Neural cell (in vitro differentiated cells): ENCODE measurements around the gene DOK6.

Source experiments
- CTCF ChIP-seq: fragments of 450-650 bp; IDR thresholded peaks from 2 replicates; pipeline ENCODE4 v1.5.1; 2014; ENCODE audit warnings: antibody characterized with exemption, mild to moderate bottlenecking, moderate library complexity; ENCODE audit not compliant: poor library complexity, severe bottlenecking
- EP300 ChIP-seq: fragments of 450-650 bp; conservative IDR thresholded peaks from 2 replicates; pipeline ENCODE4 v1.6.1; 2014; ENCODE audit warnings: antibody characterized with exemption, mild to moderate bottlenecking, moderate library complexity; ENCODE audit not compliant: poor library complexity, severe bottlenecking
- EZH2 ChIP-seq: fragments of 200-600, 300-800 bp; shearing (Covaris generic), sonication (generic); IDR thresholded peaks from 2 replicates; pipeline ENCODE4 v1.6.1; 2014; ENCODE audit warnings: antibody characterized with exemption, low read length, borderline replicate concordance, mild to moderate bottlenecking; ENCODE audit not compliant: insufficient read depth, poor library complexity, severe bottlenecking
- POLR2AphosphoS5 ChIP-seq: IDR thresholded peaks from 2 replicates; pipeline ENCODE4 v1.6.1; 2012
- SMC3 ChIP-seq: fragments of 450-650 bp; conservative IDR thresholded peaks from 2 replicates; pipeline ENCODE4 v1.6.1; 2014; ENCODE audit warnings: antibody characterized with exemption, mild to moderate bottlenecking, moderate library complexity; ENCODE audit not compliant: poor library complexity
- TAF1 ChIP-seq: IDR thresholded peaks from 2 replicates; pipeline ENCODE4 v1.6.1; 2012; ENCODE audit warnings: low read depth

- TF ChIP-seq CTCF (no peak), POLR2AphosphoS5 (no peak), SMC3 (no peak), TAF1 (no peak), EP300 (no peak), EZH2 (no peak)
Measured at GRCh38 chr18:69844656-69845055, 444.0 kb downstream of the DOK6 start.
